Stimulated activated CD4-positive, alpha-beta T cell treated with anti-CD3 and anti-CD28 coated beads, Interleukin-15, amount 100 ng/mL, for 48 hours (primary cell): ENCODE measurements around the gene TMEM252.

ENCODE experiments used
- DNase-seq, 2 donors: peaks; one replicate each; pipeline ENCODE4 v3.0.0-alpha.2; 2020; ENCODE audit warnings: low read depth in 2 of 2

TMEM252 gene

GRCh38 chr9:68498816-68499215, 41.9 kb downstream of the TMEM252 start:
- DNase-seq: no peak

GRCh38 chr9:68497629-68498028, 43.1 kb downstream of the TMEM252 start:
- DNase-seq: no peak

- no peak for DNase-seq
Measured at GRCh38 chr9:68496356-68496755, 44.3 kb downstream of the TMEM252 start.

- no peak for DNase-seq
Measured at GRCh38 chr9:68495247-68495646, 45.4 kb downstream of the TMEM252 start.

DNA sequence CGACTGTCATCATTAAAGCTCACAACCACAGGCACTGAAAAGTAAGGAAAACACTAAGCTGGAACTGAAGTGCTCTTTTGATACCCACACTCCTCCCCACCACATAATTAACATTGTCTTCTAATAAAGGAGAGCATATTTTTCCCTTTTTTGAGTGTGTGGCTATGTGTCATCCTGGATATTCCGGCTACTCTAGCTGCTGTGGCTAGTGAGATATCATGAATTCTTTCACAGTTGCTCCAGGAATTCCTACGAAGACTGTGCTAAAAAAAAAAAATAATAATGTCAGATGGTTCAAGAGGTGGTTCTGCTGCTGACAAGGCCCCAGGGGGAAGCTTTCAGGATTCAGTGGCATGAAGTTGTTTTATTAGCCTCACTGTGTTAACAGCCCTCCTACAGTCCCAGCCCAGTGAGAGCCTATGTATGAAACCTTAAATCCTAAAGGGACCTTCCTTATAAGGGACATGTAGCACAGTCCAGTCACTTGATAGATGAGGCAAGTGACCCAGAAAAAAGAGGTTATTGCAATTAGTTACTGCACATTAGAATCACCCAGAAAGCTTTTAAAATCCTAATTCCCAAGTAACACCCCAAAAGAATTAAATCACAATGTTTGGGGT, 46.6 kb downstream of the TMEM252 start:
- DNase-seq: no peak

DNA sequence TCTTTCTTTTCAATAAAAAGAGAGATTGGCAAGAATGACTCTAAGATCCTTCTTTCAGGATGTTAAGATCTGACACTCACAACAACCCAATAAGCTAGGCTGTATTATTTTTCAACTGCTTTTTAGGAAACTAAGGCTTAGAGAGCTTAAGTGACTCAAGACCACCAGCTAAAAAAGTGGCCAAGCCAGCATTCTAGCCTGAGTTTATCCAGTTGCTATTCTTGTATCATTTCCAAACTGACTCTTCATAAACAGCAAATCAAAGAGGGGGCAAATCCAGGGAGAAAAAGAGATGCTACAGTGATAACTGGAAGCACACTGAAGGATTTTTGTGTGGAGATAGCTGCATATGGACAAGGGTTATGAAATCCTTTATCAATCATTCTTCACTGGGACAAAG, 47.1 kb downstream of the TMEM252 start:
- no peak for DNase-seq

DNA sequence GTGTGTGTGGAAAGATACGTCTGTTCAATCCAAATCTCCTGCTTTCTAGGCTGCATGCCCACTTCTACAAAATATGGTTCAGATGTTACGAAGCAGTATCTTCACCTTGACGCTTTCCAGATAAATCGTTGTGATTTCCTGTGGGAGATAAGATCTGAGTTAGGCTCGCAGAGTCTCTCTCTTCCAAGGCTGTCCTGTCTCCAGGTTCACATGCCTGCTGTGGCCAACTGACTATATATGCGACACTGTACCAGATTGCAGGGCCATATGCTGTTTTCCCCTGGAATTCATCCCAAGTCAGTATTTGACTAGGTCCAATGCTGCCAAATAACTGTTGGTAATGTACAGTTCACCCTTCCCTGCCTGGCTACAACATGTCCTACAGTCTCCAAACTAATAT, 47.9 kb downstream of the TMEM252 start:
- no peak for DNase-seq

- no peak for DNase-seq
Measured at GRCh38 chr9:68489646-68490045, 51.0 kb downstream of the TMEM252 start.

DNA sequence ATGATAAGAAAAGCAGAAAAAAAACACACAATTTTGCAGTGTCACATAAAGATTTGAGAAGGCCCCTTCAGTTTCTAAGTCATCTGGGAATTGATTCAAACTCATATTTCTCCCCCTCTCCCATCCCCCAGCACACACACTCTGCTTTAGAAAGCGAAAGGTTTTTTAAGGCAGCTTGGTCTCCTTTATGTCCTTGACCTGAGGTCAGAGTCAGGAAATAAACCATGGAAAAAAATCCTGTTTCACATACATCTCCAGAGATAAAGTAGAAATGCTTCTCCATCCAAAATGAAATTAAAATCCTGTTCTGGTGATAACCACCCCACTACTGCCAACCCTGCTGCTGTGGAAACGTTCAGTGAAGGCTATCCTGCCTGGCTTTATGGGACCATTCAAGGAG, 52.6 kb downstream of the TMEM252 start:
- DNase-seq: no peak
